GM12864 (cell line): Measurements from ENCODE around the gene GATA6.

Source experiments
- DNase-seq: peaks from one replicate; pipeline ENCODE4 v3.0.0-alpha.2; 2011; ENCODE audit warnings: low read depth
- H3K4me3 ChIP-seq: 2 replicates; pipeline ENCODE4 v1.5.1; 2011; ENCODE audit warnings: mild to moderate bottlenecking, low read depth, low read length, control low read depth
- CTCF ChIP-seq: IDR thresholded peaks from 2 replicates; pipeline ENCODE4 v1.5.1; 2011; ENCODE audit warnings: low read depth, mild to moderate bottlenecking, moderate library complexity, low read length, control low read depth, inconsistent platforms; ENCODE audit errors: missing control alignments

The GATA6 gene

GRCh38 chr18:22155584-22155983 is 13.8 kb upstream of the GATA6 start:
- no peak for TF ChIP-seq CTCF

GRCh38 chr18:22159014-22159413 is 10.4 kb upstream of the GATA6 start:
- no peak for TF ChIP-seq CTCF
- DNase-seq, result no peak
- H3K4me3 ChIP-seq, result no peak overlapping the region

More at GRCh38 chr18:22155584-22155983, 13.8 kb upstream of the GATA6 start:
- DNase-seq, result no peak
- H3K4me3 ChIP-seq, result no peak overlapping the region

GRCh38 chr18:22161090-22161489 is 8.3 kb upstream of the GATA6 start:
- DNase-seq, result no peak
- no peak for TF ChIP-seq CTCF
- H3K4me3 ChIP-seq, result no peak overlapping the region

- TF ChIP-seq CTCF, result no peak
- DNase-seq, result no peak
- no peak overlapping the region for H3K4me3 ChIP-seq
These were observed 5.8 kb upstream of the GATA6 start for GRCh38 chr18:22163416-22164161.

- TF ChIP-seq CTCF, result no peak
These were observed 4.9 kb upstream of the GATA6 start for GRCh38 chr18:22164337-22165048.

GRCh38 chr18:22165049-22165602 is 4.3 kb upstream of the GATA6 start:
- DNase-seq, result no peak

More at GRCh38 chr18:22164337-22165048, 4.9 kb upstream of the GATA6 start:
- no peak for DNase-seq
- H3K4me3 ChIP-seq, result no peak overlapping the region

More at GRCh38 chr18:22165049-22165602, 4.3 kb upstream of the GATA6 start:
- TF ChIP-seq CTCF, result no peak
- H3K4me3 ChIP-seq, result no peak overlapping the region
